ENCODE measurements around the gene ATP5ME.
"Not testable (repeated sequence)": the region's sequence is repeated elsewhere in the genome, so short reads cannot be mapped to it uniquely, and the experiment has no call there.

Gene ATP5ME

DNA sequence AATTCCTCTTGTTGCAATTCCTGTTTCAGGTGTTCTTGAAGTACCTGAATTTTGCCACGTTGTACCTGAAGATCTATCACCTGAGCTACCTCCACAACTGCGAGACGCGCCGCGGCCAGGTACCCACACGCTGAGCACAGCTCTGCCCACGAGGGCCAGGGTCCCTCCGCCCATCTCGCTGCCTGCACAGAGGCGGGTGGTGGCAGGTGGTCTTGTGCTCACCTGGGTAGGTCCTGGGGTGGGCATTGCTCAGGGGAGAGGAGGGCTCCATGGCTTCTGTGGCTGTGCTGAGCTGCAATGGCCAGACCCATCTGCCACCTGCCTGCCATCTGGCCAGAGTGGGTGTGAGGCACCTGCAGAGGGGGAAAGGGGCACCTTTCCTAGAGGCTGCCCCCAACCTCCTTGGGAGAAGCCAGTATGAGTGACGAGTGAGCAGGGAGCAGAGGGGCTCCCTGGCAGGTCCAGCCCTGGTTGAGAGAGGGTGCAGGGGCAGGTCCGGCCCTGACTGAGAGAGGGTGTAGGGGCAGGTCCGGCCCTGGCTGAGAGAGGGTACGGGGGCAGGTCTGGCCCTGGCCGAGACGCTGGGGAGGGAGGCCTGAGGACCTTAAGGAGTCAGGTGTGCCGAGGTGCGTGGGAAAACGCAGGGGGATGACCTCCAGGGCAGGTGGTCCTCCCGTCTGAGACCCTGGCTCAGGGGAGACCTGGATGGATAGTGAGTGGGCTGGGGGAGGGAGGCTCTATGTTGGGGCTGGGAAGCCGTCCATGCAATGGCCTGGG is 38.0 kb downstream of the ATP5ME start:
- FAIRE-seq (no peak), DNase-seq (ENCODE audit: low spot score) (no peak)

DNA sequence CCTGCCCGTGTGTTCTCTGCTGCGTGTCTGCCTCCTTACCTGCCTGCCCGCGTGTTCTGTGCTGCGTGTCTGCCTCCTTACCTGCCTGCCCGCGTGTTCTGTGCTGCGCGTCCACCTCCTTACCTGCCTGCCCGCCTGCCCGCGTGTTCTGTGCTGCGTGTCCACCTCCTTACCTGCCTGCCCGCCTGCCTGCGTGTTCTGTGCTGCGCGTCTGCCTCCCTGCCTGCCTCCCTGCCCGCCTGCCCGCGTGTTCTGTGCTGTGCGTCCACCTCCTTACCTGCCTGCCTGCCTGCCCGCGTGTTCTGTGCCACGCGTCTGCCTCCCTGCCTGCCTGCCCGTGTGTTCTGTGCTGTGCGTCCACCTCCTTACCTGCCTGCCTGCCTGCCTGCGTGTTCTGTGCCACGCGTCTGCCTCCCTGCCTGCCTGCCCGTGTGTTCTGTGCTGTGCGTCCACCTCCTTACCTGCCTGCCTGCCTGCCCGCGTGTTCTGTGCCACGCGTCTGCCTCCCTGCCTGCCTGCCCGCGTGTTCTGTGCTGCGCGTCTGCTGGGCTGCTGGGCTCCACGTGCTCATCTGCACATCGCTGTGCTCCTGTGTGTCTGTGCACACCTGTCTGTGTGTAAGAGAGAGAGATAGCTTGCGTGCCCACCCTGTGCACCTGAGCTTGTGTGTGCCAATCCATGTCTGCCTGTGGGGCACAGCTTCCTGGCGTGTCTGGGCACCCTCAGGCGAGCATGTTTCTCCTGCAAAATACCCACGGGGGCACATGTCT is 38.8 kb downstream of the ATP5ME start:
- FAIRE-seq; DNase-seq (ENCODE audit: low spot score): not testable (repeated sequence)

DNA sequence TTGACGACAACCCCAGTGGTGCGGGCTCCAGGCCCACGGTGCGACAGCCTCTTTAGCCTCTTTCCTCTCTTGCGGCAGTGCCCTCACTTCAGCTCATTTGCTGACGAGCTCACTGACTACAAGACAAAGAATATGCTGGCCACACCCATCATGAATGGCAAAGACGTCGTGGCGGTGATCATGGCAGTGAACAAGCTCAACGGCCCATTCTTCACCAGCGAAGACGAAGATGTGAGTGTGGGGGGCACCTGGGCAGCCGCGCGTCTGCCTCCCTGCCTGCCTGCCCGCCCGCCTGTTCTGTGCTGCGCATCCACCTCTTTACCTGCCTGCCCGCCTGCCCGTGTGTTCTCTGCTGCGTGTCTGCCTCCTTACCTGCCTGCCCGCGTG is 39.5 kb downstream of the ATP5ME start:
- FAIRE-seq (no peak), DNase-seq (ENCODE audit: low spot score) (no peak)

DNA sequence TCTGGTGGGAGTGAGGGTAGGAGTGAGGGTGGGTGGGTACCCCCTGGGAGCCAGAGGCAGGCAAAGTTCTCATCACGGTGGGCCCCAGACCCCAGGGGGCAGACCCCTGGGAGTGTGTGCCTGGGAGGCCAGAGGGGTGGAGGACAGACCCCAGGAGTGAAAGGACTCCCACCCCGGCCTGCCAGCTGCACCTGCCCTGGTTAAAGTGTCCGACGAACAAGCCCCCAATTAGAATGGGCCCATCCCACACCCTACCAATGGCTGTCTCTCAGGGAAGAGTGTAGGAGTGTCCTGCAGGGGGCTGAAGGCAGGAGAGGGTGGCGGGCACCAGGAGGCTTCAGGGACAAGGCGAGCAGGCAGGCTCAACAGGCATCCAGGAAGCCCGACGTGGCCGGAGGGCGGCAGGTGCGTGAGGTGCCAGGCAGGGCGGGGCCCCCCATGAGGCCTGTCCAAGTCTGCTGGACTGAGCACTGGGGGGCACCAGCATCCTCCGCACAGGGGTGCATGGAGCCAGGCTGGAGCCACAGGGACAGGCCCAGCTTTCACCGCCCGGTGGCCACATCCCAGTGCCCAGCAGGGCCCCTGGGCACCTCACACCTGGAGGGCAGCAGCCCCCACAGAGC is 40.0 kb downstream of the ATP5ME start:
- FAIRE-seq, result no peak
- DNase-seq (ENCODE audit: low spot score), result no peak

DNA sequence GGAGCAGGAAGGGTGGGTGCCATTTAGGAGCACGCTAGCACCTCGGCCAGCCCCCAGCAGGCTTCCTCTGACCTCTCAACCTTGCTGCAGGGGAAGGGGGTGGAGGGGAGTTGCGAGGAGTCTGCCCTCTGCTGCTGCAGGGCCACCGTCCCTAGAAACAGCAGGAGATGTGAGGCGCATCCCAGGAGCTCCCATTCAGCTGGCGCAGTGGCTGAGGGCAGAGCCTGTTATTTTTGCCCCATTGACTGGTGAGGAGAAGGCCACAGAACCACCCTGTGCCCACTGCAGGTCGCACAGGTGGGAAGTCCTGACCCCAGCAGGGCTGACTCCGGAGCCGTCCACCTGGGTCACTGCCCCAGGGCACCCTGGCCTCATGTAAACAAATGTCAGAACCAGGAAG is 40.7 kb downstream of the ATP5ME start:
- DNase-seq (ENCODE audit: low spot score), result no peak
- no peak for FAIRE-seq

DNA sequence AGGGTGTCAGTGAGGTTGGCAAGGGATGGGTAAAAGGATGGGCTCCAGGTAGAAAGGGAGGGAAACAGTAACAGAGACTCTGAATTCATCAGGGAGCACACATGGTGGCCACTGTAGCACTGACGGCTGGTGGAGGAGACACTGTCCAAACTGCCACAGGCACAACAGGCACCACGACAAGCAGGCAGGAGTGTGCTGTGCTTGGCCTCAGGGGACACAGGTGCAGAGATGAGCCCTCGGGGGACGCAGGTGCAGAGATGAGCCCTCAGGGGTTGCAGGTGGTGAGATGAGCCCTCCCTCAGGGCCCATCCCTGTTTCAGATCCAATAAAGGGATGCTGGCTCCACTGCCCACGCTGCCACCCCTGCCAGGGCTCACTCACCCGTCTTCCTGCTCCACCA is 41.1 kb downstream of the ATP5ME start:
- DNase-seq (ENCODE audit: low spot score) (no peak), FAIRE-seq (no peak)

DNA sequence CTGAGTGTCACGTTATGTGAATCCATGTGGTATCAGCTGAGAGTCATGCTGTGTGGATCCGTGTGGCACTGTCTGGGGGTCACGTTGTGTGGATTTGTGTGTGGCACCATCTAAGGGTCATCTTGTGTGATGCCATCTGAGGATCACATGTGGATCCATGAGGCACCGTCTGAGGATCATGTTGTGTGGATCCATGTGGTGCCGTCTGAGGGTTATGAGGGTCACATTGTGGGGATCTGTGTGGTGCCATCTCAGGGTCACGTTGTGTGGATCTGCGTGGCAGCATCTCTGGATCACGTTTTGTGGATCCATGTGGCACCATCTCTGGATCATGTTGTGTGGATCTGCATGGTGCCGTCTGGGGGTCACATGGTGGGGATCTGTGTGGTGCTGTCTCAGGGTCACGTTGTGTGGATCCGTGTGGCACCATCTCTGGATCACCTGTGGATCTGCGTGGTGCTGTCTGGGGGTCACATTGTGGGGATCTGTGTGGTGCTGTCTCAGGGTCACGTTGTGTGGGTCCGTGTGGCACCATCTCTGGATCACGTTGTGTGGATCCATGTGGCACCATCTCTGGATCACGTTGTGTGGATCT is 41.8 kb downstream of the ATP5ME start:
- DNase-seq (ENCODE audit: low spot score) (no peak), FAIRE-seq (no peak)

DNA sequence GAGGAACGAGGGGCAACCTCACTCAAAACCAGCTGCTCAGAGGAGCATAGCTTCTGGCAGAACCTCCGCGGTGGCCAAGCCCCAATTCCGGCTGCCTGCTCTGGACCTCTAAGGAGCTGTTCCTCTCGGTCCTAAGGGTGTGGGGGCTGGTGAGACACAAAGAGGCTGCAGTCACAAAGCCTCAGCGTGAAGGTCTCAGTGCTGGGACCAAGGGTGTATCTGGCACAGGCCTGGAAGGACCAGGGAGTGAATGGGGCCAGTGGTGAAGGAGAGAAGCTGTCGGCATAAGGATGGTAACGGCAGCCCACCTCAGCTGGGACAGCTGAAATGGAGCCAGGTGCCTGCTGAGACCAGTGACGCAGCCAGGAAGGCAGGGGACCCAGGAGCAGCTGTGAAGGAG is 43.4 kb downstream of the ATP5ME start:
- no peak for FAIRE-seq
- no peak for DNase-seq (ENCODE audit: low spot score)

DNA sequence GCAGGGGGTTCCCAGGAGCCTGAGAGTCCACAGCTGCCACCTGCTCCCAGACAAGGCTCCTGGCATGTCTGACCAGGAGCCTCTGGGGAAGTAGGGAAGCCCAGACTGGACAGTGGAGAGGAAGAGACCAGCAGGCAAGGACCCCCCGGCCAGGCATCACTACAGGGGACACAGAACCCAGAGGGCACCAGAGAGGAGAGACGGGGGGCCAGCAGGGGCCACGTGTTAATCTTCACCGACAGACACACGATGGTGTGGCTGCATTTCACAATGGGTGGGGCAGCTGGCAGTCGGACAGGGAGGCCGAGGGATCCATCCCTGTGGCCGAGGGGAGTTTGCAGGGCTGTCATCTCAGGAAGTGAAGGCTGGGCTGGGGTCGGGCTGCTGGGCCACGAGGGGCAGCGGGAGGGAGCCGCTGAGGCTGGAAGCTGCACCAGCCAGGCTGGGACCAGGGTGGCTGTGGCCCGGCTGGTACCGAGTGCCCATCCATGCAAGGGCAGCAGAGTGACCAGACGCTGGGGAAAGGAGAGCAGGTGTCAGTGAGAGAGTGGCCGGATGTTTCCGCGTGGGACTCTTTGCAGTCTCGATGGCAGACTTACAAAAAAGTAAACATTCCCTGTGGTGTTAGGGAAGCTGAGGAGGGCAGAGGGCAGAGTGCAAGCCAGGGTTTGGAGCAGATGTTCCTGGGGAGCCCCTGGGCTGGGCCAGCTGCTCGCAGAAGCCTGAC is 44.0 kb downstream of the ATP5ME start:
- DNase-seq (ENCODE audit: low spot score) (no peak), FAIRE-seq (no peak)

DNA sequence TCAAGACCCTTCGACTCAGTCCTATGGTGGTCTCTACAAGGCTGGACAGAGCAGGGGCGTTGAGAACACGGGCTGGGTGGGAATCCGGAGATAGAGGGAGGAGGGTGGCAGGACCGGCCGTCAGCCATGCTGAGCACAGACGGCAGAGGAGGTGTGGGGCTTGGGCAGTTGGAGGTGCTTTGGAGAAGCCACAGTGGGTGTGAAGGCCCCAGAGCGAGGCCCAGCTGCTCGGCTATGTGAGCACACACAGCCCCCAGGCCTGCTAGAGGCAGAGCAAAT is 44.5 kb downstream of the ATP5ME start:
- DNase-seq (ENCODE audit: low spot score), result no peak
- no peak for FAIRE-seq

DNA sequence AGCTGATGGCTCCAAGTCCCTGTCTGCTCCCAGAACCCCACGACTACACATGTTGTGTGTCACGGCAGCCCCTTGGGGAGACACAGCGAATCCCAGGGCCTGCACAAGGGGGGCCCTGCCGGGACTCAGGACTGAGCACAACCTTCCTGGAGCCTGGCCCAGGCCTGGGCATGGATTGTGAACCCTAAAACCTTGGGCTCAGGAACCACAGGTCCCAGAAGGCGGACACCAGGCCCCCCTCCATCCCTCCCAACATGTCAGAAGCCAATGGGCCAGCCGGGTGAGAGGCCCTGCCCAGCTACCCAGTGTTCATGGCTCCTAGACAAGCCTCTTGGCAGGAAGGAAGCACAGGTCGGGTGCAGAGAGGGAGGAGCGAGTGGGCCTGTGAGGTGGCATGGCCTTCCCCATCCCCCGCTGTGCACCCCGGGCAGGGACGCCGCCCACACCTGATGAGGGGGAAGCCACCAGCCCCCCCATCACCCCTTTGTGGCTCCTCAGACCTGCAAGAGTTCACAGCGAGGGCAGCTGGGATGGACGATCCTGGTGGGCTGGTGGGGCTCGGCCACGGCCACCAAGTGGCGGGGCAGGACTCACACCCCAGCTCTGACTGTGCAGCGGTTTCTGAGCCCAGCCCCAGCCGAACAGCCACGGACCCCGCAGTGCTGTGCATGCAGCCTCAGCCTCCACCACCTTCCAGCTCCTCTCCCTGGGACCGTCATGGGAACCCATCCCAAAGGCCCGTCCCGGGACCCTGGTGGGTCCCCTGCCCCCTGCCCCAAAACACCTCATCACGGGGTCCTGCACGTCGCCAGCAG is 45.0 kb downstream of the ATP5ME start:
- FAIRE-seq (no peak), DNase-seq (ENCODE audit: low spot score) (no peak)

DNA sequence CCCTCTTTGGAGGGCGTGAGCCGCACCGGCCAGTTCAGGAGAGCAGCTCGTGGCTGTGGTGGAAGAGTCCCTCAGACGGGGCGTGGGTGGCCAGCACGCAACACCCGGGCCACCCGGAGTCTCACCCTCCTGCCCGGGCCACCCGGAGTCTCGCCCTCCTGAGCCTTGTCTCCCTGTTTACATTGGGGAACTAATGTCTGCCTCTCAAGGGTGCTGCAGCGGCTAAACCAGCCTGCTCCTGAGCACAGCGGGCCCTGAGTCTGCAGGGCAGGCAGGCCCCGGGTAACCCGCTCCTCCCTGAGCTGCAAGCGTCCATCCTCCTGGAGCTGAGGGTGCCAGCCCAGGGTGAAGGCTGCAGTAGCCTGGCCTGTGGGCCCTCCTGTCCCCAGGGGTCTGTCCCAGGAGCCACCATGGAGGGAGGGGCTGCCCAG is 45.8 kb downstream of the ATP5ME start:
- no peak for FAIRE-seq
- DNase-seq (ENCODE audit: low spot score), result no peak

DNA sequence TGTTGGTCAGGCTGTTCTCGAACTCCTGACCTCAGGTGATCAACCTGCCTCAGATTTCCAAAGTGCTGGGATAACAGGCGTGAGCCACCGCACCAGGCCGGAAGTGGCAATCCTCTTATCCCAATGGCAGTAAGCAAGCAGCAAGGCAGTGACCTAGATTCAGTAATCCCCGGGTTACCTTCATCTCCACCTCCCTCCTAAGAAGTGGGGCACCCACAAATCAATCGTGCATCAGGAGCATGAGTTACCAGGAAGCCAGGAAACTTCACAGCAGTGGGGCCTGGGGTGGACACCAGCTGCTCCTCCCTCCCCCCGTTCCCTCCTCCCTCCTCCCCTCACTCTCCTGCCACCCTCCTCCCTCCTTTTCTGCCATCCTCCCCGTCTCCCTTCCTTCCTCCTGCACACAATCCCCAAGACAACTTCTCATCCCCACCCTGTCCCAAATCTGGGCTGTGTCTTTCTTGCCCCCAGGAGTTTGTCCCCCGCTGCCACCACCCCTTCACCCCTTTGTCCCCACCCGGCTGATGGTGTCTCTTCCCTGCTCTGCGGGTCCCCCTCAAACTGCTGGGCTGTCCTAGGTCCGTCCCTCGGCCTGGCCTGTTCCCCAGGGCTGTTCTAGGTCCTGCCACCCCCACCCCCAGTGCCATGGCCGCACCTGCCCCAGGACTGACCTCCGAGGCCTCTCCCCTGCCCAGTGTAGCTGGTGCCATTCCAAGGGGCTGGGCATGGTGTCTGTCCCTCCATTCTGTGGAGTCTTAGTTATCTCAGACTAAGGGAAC is 46.5 kb downstream of the ATP5ME start:
- DNase-seq (ENCODE audit: low spot score) (no peak), FAIRE-seq (no peak)

DNA sequence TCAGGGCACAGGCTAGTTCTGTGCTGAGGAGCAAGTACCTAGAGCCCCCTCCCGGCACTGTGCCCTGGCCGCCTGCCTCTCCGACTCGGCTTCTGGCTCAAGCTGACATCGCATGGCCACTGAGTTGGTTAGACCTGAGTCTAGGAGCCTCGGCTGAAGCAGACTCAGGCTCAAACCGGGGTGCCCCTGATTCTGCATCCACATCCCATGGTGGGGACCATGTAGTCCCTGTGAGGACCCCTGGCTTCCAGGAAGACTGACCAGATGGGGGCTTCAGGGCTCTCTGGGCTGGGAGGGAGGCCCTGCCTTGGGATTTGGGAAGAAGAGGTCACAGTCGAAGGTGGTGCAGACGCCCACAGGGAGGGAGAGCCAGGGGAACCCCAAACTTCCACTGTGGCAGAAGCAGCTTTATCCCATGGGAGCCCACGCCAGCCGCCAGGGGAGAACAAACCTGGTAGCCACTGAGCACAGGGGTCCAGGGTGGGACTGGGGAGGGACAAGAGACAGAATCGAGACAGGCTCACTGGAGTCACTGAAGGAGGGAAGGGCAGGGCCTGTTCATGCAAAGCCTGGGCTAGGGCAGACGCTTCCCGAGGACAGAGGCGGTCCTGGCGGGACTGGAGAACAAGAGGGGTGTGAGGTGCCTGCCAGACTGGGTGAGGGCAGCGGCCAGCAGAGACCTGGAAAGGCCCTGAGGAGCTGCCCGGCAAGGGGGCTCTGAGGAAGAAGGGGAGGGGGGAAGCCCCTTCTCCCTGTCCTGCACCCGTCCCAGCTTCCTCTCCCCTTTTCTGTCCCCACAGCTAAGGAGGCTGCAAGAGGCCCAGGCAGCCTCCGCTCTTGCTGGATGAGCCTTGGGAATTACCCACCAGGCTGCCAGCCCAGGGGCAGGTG is 47.6 kb downstream of the ATP5ME start:
- FAIRE-seq, result no peak
- no peak for DNase-seq (ENCODE audit: low spot score)

DNA sequence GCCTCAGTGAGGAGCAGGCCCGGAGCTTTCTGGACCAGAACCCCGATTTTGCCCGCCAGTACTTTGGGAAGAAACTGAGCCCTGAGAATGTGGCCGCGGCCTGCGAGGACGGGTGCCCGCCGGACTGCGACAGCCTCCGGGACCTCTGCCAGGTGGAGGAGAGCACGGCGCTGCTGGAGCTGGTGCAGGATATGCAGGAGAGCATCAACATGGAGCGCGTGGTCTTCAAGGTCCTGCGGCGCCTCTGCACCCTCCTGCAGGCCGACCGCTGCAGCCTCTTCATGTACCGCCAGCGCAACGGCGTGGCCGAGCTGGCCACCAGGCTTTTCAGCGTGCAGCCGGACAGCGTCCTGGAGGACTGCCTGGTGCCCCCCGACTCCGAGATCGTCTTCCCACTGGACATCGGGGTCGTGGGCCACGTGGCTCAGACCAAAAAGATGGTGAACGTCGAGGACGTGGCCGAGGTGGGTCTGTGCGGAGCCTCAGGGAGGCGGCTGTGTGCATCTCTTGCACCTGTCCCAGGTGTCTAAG is 48.4 kb downstream of the ATP5ME start:
- DNase-seq (ENCODE audit: low spot score) (no peak), FAIRE-seq (no peak)

DNA sequence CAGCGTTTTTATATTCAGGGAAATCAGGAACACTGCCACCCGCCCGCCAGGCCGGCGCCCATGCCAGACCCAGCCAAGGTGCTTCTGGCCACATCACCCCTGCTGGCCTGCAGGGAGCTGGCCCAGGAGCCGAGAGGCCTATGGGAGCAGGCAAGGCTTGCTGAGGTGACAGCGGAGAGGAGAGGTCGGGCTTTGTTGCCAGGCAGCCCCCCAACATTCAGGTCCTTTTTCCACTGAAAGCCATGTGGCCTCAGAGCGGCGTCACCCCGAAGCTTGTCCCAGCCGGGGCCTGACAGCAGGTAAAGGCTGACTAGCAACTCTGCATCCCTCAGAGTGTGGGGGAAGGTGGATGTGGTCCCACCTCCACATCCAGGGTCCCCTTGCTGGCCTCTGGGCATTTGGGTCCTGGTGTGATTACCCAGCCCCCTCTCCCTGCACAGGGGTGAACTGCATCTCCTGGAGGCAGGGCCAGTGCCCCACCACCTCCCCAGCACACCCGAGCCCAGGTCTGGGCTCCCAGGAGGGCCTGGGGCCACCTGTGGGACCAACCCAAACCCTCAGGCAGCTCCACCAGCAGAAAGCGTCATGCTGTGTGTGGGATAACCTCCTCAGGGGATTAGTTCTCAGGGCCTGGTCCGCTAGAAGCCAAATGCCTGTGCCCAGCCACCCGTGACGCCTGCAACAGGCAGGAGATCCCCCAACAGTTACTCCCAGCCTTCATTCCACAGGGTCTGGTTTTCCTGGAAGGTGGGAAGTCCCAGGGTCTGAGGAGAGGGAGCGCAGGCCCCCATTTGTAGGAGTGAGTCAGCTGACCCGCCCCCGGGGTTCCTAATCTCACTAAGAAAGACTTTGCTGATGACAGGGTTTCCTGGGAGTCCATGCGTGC is 49.1 kb downstream of the ATP5ME start, which contains the start of gene PDE6B:
PDE6B (plus strand) TSS at position 869 of the 886 bp plus-strand sequence. CDS start 54 bp downstream, outside the sequence.
- DNase-seq (ENCODE audit: low spot score) (peak; percentile 92), FAIRE-seq (peak; percentile 82)

DNA sequence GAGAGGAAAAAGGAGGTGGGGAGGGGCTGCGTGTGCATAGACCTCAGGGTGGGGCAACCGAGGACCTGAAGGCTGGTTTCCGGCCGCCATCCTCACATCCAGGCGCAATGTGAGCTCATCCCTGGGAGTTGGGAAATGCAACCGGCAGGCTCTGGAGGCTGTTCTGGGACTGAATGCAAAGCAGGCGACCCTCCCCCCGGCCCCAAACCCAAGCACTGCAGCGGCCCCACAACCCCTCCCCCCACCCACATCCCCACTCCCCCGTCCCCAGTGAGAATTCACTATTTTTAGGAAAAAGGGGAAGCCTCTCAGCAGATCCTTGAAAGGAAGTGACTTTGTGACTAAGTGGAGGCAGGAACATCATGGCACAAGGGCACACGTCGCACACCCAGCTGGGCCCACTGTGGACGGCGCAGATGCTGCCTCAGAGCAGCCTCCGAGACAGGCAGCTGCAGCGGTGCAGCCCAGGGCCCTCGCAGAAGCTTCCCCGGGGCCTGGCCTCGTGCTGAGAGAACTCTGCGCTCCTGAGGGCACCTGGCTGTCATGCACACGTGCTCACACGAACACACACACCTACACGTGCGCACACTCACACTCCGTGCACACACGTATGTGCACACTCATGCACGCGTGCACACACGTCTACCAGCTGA is 50.0 kb downstream of the ATP5ME start:
- no peak for FAIRE-seq
- DNase-seq (ENCODE audit: low spot score), result no peak

Data from RCC 7860 (cell line).